ELF-1 (cell line): ENCODE measurements around the gene GRK5.

Experiments
- DNase-seq: peaks from one replicate; pipeline ENCODE4 v3.0.0-alpha.2; 2016; ENCODE audit warnings: low read depth, low spot score

Gene GRK5

DNA sequence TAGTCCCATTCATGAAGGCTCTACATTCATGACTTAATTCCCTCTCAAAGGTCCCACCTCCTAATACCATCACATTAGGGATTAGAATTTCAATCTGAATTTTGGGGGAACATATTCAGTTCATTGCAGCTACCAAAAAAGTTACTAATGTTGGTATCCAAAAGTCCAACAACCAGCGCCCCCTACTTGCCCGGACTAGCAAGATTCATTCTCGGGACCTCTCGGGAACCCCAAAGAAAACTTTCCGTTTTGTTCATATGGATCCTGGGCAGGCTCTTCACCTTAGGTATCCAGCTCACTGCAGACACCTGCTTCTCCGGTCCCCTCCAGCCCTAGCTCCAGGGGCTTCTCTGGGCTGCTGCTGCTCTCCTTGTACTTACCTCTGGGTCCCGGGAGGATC, 8.9 kb upstream of the GRK5 start:
- DNase-seq: no peak

- peak; percentile 71 for DNase-seq
Measured at GRCh38 chr10:119199231-119199992, 8.0 kb upstream of the GRK5 start.

DNA sequence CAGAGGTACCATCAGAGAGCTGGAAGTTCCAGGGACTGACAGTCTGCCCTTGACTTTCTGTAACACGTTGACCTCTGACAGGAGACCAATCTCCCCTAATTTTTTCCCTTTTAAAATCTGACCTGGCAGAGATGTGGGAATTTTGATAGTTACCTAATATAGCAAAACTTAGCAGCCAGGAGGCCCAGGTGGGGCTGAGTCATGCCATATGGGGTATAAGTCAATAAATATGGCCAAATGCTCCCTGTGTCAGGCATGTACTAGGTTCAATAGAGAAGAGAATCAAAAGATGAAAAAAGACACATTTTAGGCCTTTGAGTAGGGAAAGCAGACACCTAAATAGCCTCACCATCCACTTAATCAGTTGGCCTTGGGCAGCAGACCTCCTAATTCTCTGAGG, 6.1 kb upstream of the GRK5 start:
- no peak for DNase-seq

DNA sequence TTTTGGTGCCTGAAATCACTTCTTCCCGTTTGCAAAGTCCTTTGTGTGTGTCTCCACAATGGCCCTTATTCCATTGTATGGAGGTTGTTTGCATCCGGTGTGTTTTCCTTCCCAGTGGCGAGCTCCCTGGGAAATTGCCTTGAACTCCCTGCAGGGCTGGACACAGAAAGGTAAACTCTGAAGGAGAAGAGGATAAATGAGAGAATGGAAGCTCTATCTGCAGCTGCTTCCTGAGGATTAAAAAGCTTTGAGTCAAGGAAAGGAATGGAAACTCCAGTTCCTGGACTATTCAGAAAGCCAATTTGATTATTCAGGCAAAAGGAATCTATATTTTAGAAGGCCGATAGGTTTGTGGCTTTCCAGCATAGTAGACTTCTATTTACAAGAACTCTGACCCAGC, 4.4 kb upstream of the GRK5 start:
- no peak for DNase-seq

- no peak for DNase-seq
Measured at GRCh38 chr10:119205894-119206602, 1.3 kb upstream of the GRK5 start.

DNA sequence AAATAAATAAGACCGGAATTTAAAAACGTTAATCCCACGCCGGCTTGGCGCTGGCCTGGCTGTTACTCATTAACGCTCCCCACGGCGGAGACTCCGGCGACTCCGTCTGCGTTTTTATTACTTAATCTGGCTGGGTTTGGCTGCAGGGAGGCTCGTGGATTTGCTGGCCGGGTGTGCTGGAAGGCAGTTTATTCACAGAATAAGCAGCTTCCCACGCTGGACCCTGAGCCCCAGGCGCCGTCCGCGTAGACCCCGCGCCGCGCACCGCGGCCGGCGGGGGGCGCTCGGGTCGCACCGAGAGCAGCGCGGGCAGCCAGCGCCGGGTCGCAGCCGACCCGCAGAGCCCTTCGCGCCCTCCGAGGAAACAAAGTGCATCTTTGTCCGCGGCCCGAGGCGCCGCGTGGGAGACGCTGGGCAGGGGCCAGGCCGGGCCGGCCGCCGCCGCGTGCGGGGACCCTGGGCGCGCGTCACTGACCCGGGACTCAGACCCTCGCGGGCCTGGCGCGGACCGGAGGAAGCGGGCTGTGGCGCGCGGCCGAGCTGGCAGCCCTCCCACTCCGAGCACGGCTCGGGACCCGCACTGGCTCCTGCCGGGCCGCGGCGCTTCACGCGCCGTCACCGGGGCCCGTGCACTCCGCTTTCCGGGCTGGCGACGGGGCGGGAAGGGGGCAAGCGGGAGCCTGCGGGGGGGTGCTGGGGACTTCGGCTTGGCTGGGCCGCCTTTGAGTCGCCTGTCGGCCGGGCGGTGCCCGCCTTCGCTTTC, 587 bp upstream of the GRK5 start:
- peak; percentile 82 for DNase-seq

DNA sequence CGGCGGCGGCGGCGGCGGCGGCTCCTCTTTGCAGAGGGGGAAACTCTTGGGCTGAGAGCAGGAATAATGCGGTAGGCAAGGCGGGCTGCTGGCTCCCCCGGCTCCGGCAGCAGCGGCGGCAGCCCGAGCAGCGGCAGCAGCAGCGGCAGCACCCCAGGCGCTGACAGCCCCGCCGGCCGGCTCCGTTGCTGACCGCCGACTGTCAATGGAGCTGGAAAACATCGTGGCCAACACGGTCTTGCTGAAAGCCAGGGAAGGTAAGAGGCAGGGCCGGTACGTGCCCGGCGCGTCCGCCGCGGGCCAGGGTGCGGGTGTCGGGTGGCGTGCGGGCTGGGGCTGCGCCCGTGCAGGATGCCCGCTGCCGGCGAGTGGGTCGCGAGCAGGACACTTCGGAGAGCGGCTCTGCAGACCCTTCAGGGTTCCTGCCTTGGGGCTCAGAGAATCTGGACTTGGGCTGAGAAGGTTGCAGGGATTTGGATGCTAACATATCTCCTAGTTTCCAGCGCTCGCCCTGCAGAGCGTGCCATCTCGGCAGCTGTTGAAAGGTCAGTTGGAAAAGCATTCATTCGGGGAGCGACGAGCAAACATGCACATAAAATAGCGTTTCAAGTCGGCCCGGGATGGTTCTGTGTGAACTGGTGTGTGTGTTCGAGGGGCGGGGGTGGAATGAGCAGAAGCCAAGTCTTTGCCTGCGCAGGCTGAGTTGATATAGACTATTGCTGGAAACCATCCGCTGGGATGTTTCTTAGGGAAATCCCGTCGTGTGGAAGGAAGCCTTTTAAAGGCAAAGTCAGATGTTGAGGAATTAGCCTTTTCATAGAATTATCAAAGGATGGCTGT, 562 bp downstream of the GRK5 start:
- DNase-seq: peak; percentile 79

GRCh38 chr10:119208553-119208940, 1.2 kb downstream of the GRK5 start:
- DNase-seq: no peak

GRCh38 chr10:119209035-119209735, 1.8 kb downstream of the GRK5 start:
- DNase-seq: peak; percentile 76

GRCh38 chr10:119209736-119210355, 2.5 kb downstream of the GRK5 start:
- DNase-seq: no peak

DNA sequence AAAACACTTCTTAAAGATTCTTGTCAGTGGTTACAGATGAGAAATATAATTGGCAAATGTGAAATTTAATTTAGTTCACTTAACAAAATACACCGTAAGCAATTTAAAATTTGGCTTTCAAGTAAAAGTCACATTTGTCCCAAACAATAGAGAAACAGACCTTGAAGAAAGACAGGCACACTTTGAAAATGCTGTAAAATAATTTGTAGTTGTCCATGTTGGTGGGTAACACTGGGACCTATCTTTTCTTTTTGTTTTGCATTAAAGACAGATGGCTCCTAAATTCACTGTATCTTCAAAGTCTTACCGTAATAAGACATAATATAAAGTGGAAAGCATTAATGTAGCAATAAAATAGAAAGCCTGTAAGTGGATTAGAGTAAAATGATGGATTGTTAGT, 3.3 kb downstream of the GRK5 start:
- DNase-seq: no peak

GRCh38 chr10:119211176-119211575, 3.8 kb downstream of the GRK5 start:
- no peak for DNase-seq

- DNase-seq: no peak
Measured at GRCh38 chr10:119211625-119212441, 4.5 kb downstream of the GRK5 start.

DNA sequence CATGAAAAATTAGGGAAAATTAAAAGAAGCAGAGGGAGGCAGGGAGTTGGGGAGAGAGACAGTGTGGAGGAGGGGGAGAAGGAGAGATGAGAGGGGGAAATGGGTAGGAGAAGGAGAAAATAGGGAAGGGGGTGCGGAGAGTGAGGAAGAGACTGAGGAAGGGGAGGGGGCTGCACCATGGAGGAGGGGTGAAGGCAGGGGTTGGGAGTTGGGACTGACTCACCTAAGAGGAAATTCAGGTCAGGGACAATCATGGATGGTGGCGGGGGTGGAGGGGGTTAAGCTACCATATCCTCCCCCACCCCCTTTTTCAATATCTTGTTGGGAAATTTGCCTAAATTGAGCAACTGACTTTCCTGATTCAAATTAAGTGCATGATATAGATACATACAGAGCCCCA, 8.0 kb downstream of the GRK5 start:
- no peak for DNase-seq

DNA sequence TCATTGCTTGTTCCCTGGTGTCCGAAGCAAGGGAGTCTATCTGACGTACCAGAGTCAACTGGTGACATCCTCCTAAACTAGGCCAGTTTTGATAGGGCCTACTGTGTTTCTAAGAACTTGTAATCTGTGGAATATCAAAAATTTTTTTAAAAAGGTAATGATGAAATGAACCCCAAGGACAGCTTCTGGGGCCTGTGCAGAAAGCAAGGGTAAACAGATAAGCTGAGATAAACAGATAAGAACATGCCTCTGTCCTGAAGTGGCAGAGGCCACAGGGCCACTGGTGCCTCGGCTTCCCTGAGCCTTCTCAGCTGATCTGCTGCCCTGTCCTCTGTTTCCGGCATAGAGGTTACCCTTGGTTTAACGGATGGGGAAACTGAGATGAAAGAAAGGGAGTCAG, 8.8 kb downstream of the GRK5 start:
- DNase-seq: no peak

- no peak for DNase-seq
Measured at GRCh38 chr10:119217401-119217800, 10.0 kb downstream of the GRK5 start.

DNA sequence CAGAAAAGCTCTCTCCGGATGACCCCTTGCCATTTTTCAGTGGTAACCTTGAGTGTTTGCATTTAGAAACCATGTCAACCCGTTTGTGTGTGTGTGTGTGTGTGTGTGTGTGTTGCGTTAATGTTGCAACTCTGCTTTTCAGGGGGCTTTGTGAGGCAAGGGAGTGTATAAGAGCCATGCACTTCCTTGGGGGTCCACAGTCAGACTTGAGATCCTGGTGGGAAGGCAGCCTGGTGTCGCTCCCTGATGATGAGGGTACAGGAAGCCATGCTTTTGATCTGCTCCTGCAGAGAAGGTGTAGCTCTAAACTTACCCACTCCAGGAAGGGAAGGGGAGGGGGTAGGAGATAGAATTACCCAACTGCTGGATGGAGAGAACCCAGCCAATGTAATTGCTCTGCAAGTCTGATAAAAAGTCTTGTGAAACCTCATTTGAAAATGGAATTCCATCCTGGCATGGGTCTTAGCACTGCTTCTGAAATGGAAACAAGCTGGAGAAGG, 10.7 kb downstream of the GRK5 start:
- DNase-seq: no peak

- no peak for DNase-seq
Measured at GRCh38 chr10:119219871-119220270, 12.5 kb downstream of the GRK5 start.

DNA sequence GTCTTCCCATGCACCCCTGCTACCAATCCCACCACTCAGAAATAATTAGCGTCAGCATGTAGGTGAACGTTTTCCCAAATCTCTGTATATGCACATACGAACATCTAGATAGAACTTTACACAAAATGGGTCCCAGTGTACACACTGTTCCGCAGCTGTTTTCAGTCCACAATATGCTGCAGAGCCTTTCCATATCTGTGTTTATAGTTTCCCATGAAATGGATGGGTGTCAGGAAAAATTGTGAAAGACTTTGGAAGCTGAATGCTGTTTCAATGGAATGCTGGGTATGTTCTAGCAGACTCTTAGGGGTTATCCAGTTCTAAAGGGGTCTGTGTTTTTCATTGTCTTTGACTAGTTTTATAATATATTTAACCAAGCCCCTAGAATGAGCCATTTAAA, 13.8 kb downstream of the GRK5 start:
- DNase-seq: no peak

- DNase-seq: no peak
Measured at GRCh38 chr10:119221666-119222065, 14.3 kb downstream of the GRK5 start.
